Endometrial microvascular endothelial cells (primary cell): ENCODE measurements around the gene MALRD1. TPM values are rescaled to one million over a fixed set of nuclear protein-coding genes. Genes with fewer than 3 reads are reported as not detected.

ENCODE experiments used
- in situ Hi-C: cut with HindIII; loops from 2 replicates; pipeline ENCODE4 v1.10.0; 2017; ENCODE audit warnings: low sequenced_read_pairs, low pct_unique_long_range_greater_than_20kb; ENCODE audit errors: inconsistent ontology term
- total RNA-seq: library from RNA; depleted of rRNA; stranded (reverse); fragments of >200 nt; gene quantifications from one replicate; pipeline ENCODE4 v1.2.3, GENCODE V29; 2015; ENCODE audit errors: inconsistent ontology term

The MALRD1 gene
- total RNA-seq, 1 donor from 2014 or later = not detected

DNA sequence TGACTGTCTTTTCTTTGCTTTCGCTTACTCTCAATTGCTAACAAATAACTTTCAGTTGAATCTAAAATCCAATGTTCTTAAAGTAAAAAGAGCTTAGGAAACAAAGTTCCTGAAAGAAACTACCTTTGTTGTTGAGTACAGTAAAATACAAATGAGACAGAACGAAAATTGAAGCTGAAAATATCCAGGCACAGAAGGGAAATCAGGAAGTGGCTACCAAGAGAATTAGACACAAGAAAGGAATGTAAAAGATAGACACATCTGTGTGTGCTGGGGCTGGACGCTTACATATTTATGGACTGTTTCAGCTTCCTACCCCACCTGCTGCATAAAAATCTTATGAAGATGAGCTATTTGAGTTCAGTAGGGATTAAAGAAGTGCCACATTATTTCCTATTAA, 606.0 kb downstream of the MALRD1 start:
- in situ Hi-C loops = no loop called here

- in situ Hi-C loops = no loop called here
Observed at GRCh38 chr10:19656420-19657042, 607.9 kb downstream of the MALRD1 start.

- in situ Hi-C loops = no loop called here
Observed at GRCh38 chr10:19658131-19658530, 609.5 kb downstream of the MALRD1 start.

DNA sequence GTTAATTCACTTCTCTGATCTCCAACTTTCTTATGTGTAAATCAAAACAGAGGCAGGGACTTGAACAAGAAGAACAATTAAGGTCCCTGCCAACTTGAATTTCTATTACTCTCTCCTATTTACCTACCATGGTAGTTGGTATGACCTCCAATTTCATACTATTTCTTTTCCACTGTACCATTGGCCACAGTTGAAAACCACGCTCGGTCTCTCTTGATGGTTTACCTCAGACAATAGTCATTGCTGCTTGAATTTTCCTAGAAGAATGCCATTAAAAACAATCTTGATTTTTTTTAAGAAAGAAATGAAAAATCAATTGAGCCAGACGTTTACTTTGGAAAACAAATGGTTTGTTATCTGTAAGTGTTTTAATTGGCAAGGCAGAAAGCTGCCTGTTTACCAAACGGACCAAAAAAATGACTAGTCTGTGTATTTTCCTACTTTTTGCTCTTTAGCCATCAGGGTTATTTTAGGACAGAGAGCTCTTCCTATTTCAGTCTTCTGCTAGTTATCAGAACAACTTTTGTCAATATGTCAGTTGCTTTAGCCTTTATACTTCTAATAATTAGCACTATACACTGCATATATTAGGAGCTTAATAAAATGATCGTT, 610.1 kb downstream of the MALRD1 start:
- in situ Hi-C loops = no loop called here

- in situ Hi-C loops = no loop called here
Observed at GRCh38 chr10:19659920-19660655, 611.5 kb downstream of the MALRD1 start.

DNA sequence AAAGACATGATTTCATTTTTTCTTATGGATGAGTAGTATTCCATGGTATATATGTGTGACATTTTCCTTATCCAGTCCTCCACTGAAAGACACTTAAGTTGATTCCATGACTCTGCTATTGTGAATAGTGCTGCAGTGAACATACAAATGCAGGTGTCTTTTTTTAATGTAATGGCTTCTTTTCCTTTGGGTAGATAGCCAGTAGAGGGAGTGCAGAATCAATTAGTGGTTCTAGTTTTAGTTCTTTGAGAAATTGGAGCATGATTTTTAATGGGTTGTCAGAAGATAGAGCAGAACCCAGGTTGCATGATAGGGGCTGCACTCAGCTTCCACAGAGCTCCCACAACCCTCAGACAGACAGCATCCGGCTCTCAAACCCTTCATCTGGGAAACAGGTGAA, 614.7 kb downstream of the MALRD1 start:
- in situ Hi-C loops = no loop called here

DNA sequence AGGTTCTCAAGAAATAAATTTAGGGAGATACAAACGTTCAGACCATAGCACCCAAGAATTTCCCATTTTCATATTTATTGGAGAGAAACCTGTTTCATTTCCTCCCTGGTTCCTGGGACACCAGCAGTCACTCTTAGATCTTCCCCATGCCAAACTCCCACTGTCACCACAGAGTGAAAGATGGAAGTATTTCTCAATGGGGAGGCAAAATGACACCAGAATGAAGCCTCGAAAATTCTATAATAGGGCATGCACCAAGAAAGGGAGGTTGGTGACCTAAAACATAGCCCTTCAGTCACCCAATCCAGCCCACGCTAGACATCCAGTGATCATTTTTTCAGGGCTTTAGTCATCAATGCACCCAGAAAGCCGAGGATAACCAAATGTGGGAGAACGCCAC, 619.5 kb downstream of the MALRD1 start:
- in situ Hi-C loops = no loop called here

DNA sequence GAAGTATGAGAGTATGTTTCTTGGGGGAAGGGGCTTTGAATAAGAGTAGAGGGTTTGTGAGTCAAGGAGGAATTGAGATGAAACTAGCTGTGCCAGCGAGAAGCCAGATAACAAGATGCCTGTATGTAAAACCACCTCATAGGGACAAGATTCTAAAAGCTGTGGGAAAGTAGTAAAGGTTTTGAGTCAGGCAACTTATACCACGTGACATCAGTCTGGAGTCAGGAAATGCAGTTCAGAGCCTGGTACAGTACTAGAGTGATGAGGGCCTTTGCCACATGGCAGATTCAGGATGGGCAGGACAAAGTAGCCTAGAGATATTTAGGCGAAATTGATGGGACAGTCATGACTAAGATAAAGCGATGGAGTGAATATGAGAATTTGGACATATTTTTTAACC, 627.5 kb downstream of the MALRD1 start:
- in situ Hi-C loops = no loop called here

- in situ Hi-C loops = no loop called here
Observed at GRCh38 chr10:19683356-19683755, 634.8 kb downstream of the MALRD1 start.

DNA sequence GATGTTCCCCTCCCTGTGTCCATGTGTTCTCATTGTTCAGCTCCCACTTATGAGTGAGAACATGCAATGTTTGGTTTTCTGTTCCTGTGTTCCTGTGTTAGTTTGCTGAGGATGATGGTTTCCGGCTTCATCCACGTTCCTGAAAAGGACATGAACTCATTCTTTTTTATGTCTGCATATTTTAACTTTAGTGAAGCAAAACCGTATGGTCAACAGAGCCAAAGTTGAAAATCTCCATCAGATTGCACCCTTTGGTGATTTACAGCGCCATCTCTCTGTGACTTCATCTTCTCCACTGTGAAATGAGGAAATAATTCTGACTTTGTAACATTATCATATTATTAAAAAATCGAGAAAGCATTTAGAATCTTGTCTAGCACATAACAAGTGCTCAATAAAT, 635.4 kb downstream of the MALRD1 start:
- in situ Hi-C loops = no loop called here

GRCh38 chr10:19688344-19688743, 639.7 kb downstream of the MALRD1 start:
- in situ Hi-C loops = no loop called here

DNA sequence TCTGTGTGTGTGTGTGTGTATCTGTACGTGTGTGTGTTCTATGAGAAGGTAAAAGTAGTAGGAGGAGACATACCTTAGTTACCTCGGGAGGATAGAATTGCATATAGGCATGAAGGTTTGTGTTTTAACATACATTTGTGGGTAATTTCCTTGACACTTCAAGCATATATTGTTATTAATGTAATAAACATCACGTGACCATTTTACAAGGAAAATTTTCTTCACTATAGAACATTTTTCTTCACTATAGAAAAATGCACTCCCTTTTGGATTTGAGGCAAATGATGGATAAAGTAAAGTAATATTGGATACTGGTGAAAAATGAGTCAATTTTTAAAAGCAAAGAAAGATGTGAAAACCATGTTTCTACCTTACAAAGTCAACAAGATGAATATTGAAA, 640.6 kb downstream of the MALRD1 start:
- in situ Hi-C loops = no loop called here

GRCh38 chr10:19699299-19699698, 650.7 kb downstream of the MALRD1 start:
- in situ Hi-C loops = no loop called here

- in situ Hi-C loops = no loop called here
Observed at GRCh38 chr10:19701427-19702052, 652.9 kb downstream of the MALRD1 start.

DNA sequence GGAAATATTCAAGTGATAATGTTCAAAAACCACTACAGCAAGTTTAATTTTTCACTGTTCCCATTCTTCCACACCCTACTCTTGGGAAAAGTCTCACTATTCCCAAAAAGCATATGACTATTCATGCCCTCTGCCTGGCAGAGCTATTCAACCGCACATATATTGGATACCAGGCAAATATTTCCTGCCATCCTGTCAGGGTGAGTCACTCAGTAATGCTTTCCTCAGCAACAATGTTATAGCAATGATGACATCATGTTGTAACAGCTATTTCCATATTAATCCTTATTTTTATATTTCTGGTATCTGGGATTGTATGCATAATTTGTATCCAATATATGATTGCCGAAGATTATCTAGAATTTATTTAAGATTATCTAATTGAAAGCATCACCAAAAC, 653.6 kb downstream of the MALRD1 start:
- in situ Hi-C loops = no loop called here

GRCh38 chr10:19704544-19704943, 655.9 kb downstream of the MALRD1 start:
- in situ Hi-C loops = no loop called here

DNA sequence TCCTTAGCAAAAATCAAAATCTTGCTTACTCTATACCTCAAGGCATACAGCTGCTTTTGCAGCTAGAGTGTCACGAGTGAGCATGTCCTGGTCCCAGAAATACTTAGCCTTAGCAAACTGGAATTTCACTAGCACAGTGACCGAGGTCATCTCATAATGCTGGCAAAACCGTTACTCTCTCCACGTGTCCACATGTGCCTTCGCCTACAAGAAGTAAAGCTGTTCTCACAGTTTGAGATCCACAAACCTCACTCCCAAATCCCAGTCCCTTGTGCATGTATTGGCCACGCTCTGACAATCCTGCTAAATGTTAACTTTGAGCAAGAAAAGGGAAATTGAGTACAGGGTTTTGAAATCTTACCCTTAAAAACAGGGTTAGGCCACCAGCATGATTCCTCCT, 656.6 kb downstream of the MALRD1 start:
- in situ Hi-C loops = no loop called here

DNA sequence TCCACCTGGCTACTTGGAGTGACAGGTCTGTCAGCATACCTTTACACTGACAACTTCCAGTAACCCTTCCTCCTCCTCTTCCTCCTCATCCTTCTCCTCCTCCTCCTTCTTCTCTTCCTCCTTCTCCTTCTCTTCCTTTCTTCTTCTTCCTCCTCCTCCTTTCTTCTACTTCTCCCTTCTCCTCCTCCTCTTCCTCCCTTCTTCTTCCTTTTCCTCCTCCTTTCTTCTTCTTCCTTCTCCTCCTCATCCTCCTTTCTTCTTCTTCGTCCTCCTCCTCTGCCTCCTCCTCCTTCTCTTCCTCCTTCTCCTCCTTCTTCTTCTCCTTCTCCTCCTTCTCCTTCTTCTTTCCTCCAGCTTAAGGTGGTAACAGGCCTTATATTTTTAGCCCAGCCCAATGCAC, 658.3 kb downstream of the MALRD1 start:
- in situ Hi-C loops = no loop called here

DNA sequence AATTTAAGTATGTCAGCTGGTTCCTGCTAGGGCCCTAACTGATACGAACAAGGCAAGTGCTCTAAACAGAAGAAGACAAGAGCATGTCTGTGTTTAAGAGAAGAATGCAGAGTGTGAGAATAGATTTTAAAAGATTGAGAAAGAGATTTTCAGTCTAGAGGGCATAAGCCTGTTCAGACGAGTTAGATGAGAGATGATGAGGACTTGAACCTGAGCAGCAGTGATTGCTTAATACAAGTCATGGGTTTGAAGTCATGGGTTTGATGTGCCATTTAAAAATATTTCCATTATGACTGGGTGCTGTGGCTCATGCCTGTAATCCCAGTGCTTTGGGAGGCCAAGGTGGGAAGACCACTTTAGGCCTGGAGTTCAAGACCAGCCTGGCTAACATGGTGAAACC, 658.8 kb downstream of the MALRD1 start:
- in situ Hi-C loops = no loop called here

DNA sequence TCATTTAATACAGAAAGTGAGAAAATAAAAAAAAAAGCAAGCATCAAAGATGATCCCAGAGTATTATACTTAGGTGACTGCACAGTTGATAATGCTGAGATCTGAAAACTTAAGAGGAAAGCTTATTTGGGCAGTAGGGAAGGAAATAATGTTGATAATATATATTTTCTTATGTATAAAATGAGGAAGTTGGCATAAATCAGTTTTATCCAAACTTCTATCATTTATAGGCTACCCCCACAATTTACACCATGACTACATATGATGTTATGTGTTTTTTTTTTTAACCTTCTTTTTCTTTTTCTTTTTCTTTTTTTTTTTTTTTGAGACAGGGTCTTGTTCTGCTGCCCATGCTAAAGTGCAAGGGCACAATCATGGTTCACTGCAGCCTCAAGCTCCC, 659.4 kb downstream of the MALRD1 start:
- in situ Hi-C loops = no loop called here
